ENCODE data around the gene TIGD6. TPM values are rescaled to one million over a fixed set of nuclear protein-coding genes. Genes with fewer than 3 reads are reported as not detected.

TIGD6 gene
- total RNA-seq, 1 donor: 4.7 TPM

- no peak for TF ChIP-seq CTCF (IDR thresholded peaks at IDR 0.05; ENCODE audit: insufficient read depth, low read depth, low read length)
- H3K4me3 ChIP-seq (ENCODE audit: low read depth, low read length): no peak overlapping the region
- DNase-seq (ENCODE audit: low read depth): no peak
Measured at GRCh38 chr5:150020249-150020648, 19.8 kb upstream of the TIGD6 start.

GRCh38 chr5:150017226-150018005 lies 17.0 kb upstream of the TIGD6 start:
- no peak for TF ChIP-seq CTCF (IDR thresholded peaks at IDR 0.05; ENCODE audit: insufficient read depth, low read depth, low read length)
- DNase-seq (ENCODE audit: low read depth): peak; percentile 62
- no peak overlapping the region for H3K4me3 ChIP-seq (ENCODE audit: low read depth, low read length)

- no peak overlapping the region for H3K4me3 ChIP-seq (ENCODE audit: low read depth, low read length)
- TF ChIP-seq CTCF (IDR thresholded peaks at IDR 0.05; ENCODE audit: insufficient read depth, low read depth, low read length): no peak
Measured at GRCh38 chr5:150016537-150016936, 16.1 kb upstream of the TIGD6 start.

GRCh38 chr5:150015415-150015814 lies 15.0 kb upstream of the TIGD6 start:
- H3K4me3 ChIP-seq (ENCODE audit: low read depth, low read length): no peak overlapping the region
- no peak for TF ChIP-seq CTCF (IDR thresholded peaks at IDR 0.05; ENCODE audit: insufficient read depth, low read depth, low read length)
- DNase-seq (ENCODE audit: low read depth): no peak

More at GRCh38 chr5:150016537-150016936, 16.1 kb upstream of the TIGD6 start:
- DNase-seq (ENCODE audit: low read depth): no peak

- no peak for DNase-seq (ENCODE audit: low read depth)
- no peak overlapping the region for H3K4me3 ChIP-seq (ENCODE audit: low read depth, low read length)
- no peak for TF ChIP-seq CTCF (IDR thresholded peaks at IDR 0.05; ENCODE audit: insufficient read depth, low read depth, low read length)
Measured at GRCh38 chr5:150014456-150014855, 14.0 kb upstream of the TIGD6 start.

GRCh38 chr5:150013931-150014330 lies 13.5 kb upstream of the TIGD6 start:
- no peak for TF ChIP-seq CTCF (IDR thresholded peaks at IDR 0.05; ENCODE audit: insufficient read depth, low read depth, low read length)
- H3K4me3 ChIP-seq (ENCODE audit: low read depth, low read length): no peak overlapping the region
- no peak for DNase-seq (ENCODE audit: low read depth)
